ENCODE data around the gene NNAT.

Gene NNAT

DNA sequence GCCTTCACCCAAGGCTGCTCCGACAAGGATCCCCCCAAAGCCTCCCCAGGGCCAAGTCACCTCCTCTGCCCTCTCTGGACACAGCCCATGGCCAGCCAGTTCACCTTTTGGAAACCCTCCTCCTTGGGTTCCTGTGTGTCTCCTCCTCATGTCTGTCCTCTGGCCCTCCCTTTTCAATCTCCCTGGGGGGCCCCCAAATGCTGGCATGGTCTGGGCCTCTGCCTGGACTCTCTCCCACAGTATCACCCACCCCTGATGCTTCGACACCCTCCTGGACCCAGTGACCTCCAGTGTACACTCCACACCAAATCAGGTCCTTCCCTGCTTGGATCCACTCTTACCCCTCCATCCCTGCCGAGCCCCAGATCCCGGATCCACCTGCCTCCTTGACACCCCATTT is 46.7 kb upstream of the NNAT start:
- Histone ChIP-seq H3K36me3 (ENCODE audit: control insufficient read depth in 1 of 2, insufficient read depth in 2 of 2, low read length in 2 of 2) (no peaks in the 10 kb centered on the region), H2BK5ac (ENCODE audit: low read depth, low read length, poor library complexity) (no peak overlapping the region), H3K18ac (ENCODE audit: low read length) (no peak overlapping the region), H2BK120ac (ENCODE audit: insufficient read depth, low read length, poor library complexity) (no peak overlapping the region), H2BK12ac (ENCODE audit: low read length) (no peak overlapping the region), H4K91ac (ENCODE audit: low read depth, low read length) (no peak overlapping the region), H3K14ac (ENCODE audit: low read length) (no peak overlapping the region), H3K79me1 (ENCODE audit: low read length) (no peaks in the 10 kb centered on the region), H3K23ac (ENCODE audit: low read length) (no peak overlapping the region), H2AFZ (ENCODE audit: insufficient read depth, low read length, poor library complexity) (no peak overlapping the region), H3K27me3 (ENCODE audit: insufficient read depth, low read length) (peaks cover 2% of the 10 kb centered on the region), H3K4me1 (ENCODE audit: control insufficient read depth in 1 of 2, insufficient read depth in 2 of 2, low read length in 2 of 2) (peaks cover 0 to 3% of the 10 kb centered on the region in 2 experiments), H3K4me3 (ENCODE audit: low read depth, low read length) (no peak overlapping the region), H3K9ac (ENCODE audit: low read length) (no peak overlapping the region), H3K4me2 (ENCODE audit: low read length) (no peak overlapping the region), H2AK5ac (ENCODE audit: low read length) (no peak overlapping the region), H3K27ac (ENCODE audit: low read depth, low read length) (no peak overlapping the region), H4K12ac (ENCODE audit: low read depth, low read length) (no peak overlapping the region), H3K9me3 (ENCODE audit: insufficient read depth, low read depth, low read length) (peaks cover 6% of the 10 kb centered on the region), H3K4ac (ENCODE audit: low read depth, low read length) (no peak overlapping the region), H3K79me2 (ENCODE audit: control insufficient read depth, insufficient read depth, low read length, poor library complexity) (no peaks in the 10 kb centered on the region), H4K8ac (ENCODE audit: low read depth, low read length) (no peak overlapping the region)
- DNase-seq: no peak
- WGBS (ENCODE audit: extremely low coverage, insufficient coverage, insufficient read length): no CpG with 5 or more reads among the region's 4 CpGs

DNA sequence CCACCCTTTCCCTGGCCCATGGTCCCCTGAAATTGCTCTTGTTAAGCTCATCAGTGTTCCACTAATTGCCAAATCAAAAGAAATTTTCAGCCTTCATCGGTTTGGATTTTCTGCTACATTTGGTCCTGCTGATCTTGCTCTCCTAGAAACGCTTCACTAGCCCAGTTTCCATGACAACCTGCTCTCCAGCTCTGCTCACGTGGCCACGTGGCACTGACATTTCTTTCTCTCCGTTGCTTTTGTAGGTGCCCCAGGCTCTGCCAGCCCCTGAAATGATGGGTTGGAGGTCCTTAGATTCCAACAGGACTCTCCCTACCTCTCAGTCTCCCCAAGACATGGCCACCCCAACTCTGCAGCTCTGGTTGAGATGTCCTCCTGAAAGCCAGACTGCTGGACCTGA is 45.8 kb upstream of the NNAT start:
- H3K4me1 ChIP-seq (ENCODE audit: control insufficient read depth in 1 of 2, insufficient read depth in 2 of 2, low read length in 2 of 2): peaks cover 0 to 3% of the 10 kb centered on the region in 2 experiments
- H2AK5ac ChIP-seq (ENCODE audit: low read length): no peak overlapping the region
- H3K36me3 ChIP-seq (ENCODE audit: control insufficient read depth in 1 of 2, insufficient read depth in 2 of 2, low read length in 2 of 2): no peaks in the 10 kb centered on the region
- H2BK12ac ChIP-seq (ENCODE audit: low read length): no peak overlapping the region
- DNase-seq: no peak
- no peak overlapping the region for H3K23ac ChIP-seq (ENCODE audit: low read length)
- H3K4ac ChIP-seq (ENCODE audit: low read depth, low read length): no peak overlapping the region
- H3K9me3 ChIP-seq (ENCODE audit: insufficient read depth, low read depth, low read length): peaks cover 6% of the 10 kb centered on the region
- no peak overlapping the region for H3K14ac ChIP-seq (ENCODE audit: low read length)
- no CpG with 5 or more reads among the region's 5 CpGs for WGBS (ENCODE audit: extremely low coverage, insufficient coverage, insufficient read length)
- no peaks in the 10 kb centered on the region for H3K79me1 ChIP-seq (ENCODE audit: low read length)
- no peak overlapping the region for H3K4me2 ChIP-seq (ENCODE audit: low read length)
- H2BK5ac ChIP-seq (ENCODE audit: low read depth, low read length, poor library complexity): no peak overlapping the region
- no peak overlapping the region for H3K4me3 ChIP-seq (ENCODE audit: low read depth, low read length)
- no peak overlapping the region for H3K18ac ChIP-seq (ENCODE audit: low read length)
- no peak overlapping the region for H4K8ac ChIP-seq (ENCODE audit: low read depth, low read length)
- no peak overlapping the region for H4K91ac ChIP-seq (ENCODE audit: low read depth, low read length)
- H3K9ac ChIP-seq (ENCODE audit: low read length): no peak overlapping the region
- no peak overlapping the region for H2BK120ac ChIP-seq (ENCODE audit: insufficient read depth, low read length, poor library complexity)
- H2AFZ ChIP-seq (ENCODE audit: insufficient read depth, low read length, poor library complexity): no peak overlapping the region
- H3K27me3 ChIP-seq (ENCODE audit: insufficient read depth, low read length): peaks cover 2% of the 10 kb centered on the region
- H3K27ac ChIP-seq (ENCODE audit: low read depth, low read length): no peak overlapping the region
- no peaks in the 10 kb centered on the region for H3K79me2 ChIP-seq (ENCODE audit: control insufficient read depth, insufficient read depth, low read length, poor library complexity)
- H4K12ac ChIP-seq (ENCODE audit: low read depth, low read length): no peak overlapping the region

DNA sequence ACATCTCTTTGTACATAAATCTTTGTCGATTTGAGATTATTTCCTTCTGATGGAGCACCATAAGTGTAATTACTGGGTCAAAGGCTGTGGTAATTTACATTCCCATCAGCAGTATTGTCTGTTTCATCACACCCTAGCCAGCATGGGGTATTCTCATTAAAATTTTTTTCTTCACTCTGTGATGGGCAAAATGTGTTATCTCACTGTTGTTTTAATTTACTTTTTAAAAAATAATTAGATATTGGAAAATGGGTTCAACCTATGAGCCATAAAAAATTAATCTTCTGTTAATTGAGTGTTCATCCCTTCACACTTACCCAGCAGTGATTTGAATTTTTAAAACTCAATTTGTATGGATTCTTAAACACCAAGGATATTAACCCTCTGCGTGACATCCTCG is 44.0 kb upstream of the NNAT start:
- WGBS (ENCODE audit: extremely low coverage, insufficient coverage, insufficient read length): no CpG with 5 or more reads among the region's 3 CpGs
- H4K91ac ChIP-seq (ENCODE audit: low read depth, low read length): no peak overlapping the region
- H2BK120ac ChIP-seq (ENCODE audit: insufficient read depth, low read length, poor library complexity): no peak overlapping the region

DNA sequence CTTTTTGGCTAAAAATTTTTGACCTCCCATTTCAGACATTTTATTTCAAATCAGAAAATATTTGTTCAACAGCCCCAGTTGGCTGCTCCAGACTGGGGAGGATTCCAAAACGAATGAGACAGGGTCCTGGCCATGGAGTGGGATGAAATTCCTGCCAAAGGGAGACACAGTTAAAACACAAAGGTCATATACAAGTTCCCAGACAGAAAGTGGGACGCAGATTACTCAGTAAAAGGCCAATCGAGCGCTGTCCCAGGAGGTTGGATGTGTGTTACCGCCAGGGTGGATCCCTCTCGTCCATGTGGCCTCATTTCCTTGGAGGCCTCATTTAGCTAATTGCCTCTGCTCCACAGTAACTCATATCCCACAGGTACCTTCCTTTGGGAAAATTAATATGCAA is 41.8 kb upstream of the NNAT start:
- no peak overlapping the region for H3K23ac ChIP-seq (ENCODE audit: low read length)
- peaks cover 2% of the 10 kb centered on the region for H3K27me3 ChIP-seq (ENCODE audit: insufficient read depth, low read length)
- no peaks in the 10 kb centered on the region for H3K79me1 ChIP-seq (ENCODE audit: low read length)
- no peak overlapping the region for H3K4me3 ChIP-seq (ENCODE audit: low read depth, low read length)
- no peak overlapping the region for H2BK12ac ChIP-seq (ENCODE audit: low read length)
- H2BK120ac ChIP-seq (ENCODE audit: insufficient read depth, low read length, poor library complexity): no peak overlapping the region
- H4K91ac ChIP-seq (ENCODE audit: low read depth, low read length): no peak overlapping the region
- DNase-seq: no peak
- no peak overlapping the region for H3K4ac ChIP-seq (ENCODE audit: low read depth, low read length)
- H3K18ac ChIP-seq (ENCODE audit: low read length): no peak overlapping the region
- no peaks in the 10 kb centered on the region for H3K36me3 ChIP-seq (ENCODE audit: control insufficient read depth in 1 of 2, insufficient read depth in 2 of 2, low read length in 2 of 2)
- no peak overlapping the region for H3K27ac ChIP-seq (ENCODE audit: low read depth, low read length)
- H3K79me2 ChIP-seq (ENCODE audit: control insufficient read depth, insufficient read depth, low read length, poor library complexity): no peaks in the 10 kb centered on the region
- no peak overlapping the region for H2BK5ac ChIP-seq (ENCODE audit: low read depth, low read length, poor library complexity)
- no peak overlapping the region for H4K12ac ChIP-seq (ENCODE audit: low read depth, low read length)
- no peak overlapping the region for H4K8ac ChIP-seq (ENCODE audit: low read depth, low read length)
- peaks cover 9% of the 10 kb centered on the region for H3K9me3 ChIP-seq (ENCODE audit: insufficient read depth, low read depth, low read length)
- no peaks in the 10 kb centered on the region for H3K4me1 ChIP-seq (ENCODE audit: control insufficient read depth in 1 of 2, insufficient read depth in 2 of 2, low read length in 2 of 2)
- H2AFZ ChIP-seq (ENCODE audit: insufficient read depth, low read length, poor library complexity): no peak overlapping the region
- H3K14ac ChIP-seq (ENCODE audit: low read length): no peak overlapping the region
- H3K9ac ChIP-seq (ENCODE audit: low read length): no peak overlapping the region
- H2AK5ac ChIP-seq (ENCODE audit: low read length): no peak overlapping the region
- no peak overlapping the region for H3K4me2 ChIP-seq (ENCODE audit: low read length)
- WGBS (ENCODE audit: extremely low coverage, insufficient coverage, insufficient read length): no CpG with 5 or more reads among the region's 6 CpGs

More for the DNA sequence above, 44.0 kb upstream of the NNAT start:
- Histone ChIP-seq H2BK5ac (ENCODE audit: low read depth, low read length, poor library complexity) (no peak overlapping the region), H3K4me3 (ENCODE audit: low read depth, low read length) (no peak overlapping the region), H2AK5ac (ENCODE audit: low read length) (no peak overlapping the region), H3K9me3 (ENCODE audit: insufficient read depth, low read depth, low read length) (peaks cover 6% of the 10 kb centered on the region), H2BK12ac (ENCODE audit: low read length) (no peak overlapping the region), H4K12ac (ENCODE audit: low read depth, low read length) (no peak overlapping the region), H3K4me1 (ENCODE audit: control insufficient read depth in 1 of 2, insufficient read depth in 2 of 2, low read length in 2 of 2) (peaks cover 0 to 2% of the 10 kb centered on the region in 2 experiments), H3K9ac (ENCODE audit: low read length) (no peak overlapping the region), H2AFZ (ENCODE audit: insufficient read depth, low read length, poor library complexity) (no peak overlapping the region), H3K36me3 (ENCODE audit: control insufficient read depth in 1 of 2, insufficient read depth in 2 of 2, low read length in 2 of 2) (no peaks in the 10 kb centered on the region), H3K79me1 (ENCODE audit: low read length) (no peaks in the 10 kb centered on the region), H3K14ac (ENCODE audit: low read length) (no peak overlapping the region), H3K27ac (ENCODE audit: low read depth, low read length) (no peak overlapping the region), H3K18ac (ENCODE audit: low read length) (no peak overlapping the region), H4K8ac (ENCODE audit: low read depth, low read length) (no peak overlapping the region), H3K4me2 (ENCODE audit: low read length) (no peak overlapping the region), H3K4ac (ENCODE audit: low read depth, low read length) (no peak overlapping the region), H3K27me3 (ENCODE audit: insufficient read depth, low read length) (peaks cover 2% of the 10 kb centered on the region), H3K79me2 (ENCODE audit: control insufficient read depth, insufficient read depth, low read length, poor library complexity) (no peaks in the 10 kb centered on the region), H3K23ac (ENCODE audit: low read length) (no peak overlapping the region)
- DNase-seq: no peak

All from trophoblast cell (in vitro differentiated cells and primary cell).